ENCODE data around the gene ABLIM2.

DNA sequence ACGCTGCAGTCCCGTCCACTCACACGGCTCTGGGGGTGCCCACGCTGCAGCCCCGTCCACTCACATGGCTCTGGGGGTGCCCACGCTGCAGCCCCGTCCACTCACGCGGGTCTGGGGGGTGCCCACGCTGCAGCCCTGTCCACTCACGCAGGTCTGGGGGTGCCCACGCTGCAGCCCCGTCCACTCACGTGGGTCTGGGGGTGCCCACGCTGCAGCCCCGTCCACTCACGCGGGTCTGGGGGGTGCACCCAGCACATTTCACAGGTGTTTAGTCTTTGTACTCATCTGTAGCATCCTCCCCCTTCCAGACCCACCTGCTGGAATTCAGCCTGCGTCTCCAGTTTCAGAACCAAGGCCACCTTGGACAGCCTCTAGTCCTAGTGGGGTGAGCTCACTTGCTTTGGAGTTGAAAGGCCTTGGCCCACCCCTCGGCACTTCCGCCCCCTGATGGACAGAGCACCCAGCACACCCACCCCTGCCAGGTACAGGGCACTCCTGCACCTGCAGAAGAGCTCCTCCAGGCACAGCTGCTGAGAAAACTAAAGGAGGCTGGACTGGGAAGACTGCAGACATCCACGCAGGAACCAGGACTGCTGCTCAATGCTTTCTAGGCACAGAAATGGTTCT is 73.0 kb downstream of the ABLIM2 start:
- TF ChIP-seq RFX3 (CRISPR knock-in tag; IDR thresholded peaks at IDR 0.05): no peak
- TF ChIP-seq, protein P1, sequence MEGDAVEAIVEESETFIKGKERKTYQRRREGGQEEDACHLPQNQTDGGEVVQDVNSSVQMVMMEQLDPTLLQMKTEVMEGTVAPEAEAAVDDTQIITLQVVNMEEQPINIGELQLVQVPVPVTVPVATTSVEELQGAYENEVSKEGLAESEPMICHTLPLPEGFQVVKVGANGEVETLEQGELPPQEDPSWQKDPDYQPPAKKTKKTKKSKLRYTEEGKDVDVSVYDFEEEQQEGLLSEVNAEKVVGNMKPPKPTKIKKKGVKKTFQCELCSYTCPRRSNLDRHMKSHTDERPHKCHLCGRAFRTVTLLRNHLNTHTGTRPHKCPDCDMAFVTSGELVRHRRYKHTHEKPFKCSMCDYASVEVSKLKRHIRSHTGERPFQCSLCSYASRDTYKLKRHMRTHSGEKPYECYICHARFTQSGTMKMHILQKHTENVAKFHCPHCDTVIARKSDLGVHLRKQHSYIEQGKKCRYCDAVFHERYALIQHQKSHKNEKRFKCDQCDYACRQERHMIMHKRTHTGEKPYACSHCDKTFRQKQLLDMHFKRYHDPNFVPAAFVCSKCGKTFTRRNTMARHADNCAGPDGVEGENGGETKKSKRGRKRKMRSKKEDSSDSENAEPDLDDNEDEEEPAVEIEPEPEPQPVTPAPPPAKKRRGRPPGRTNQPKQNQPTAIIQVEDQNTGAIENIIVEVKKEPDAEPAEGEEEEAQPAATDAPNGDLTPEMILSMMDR (CRISPR knock-in tag; IDR thresholded peaks at IDR 0.05): peak; percentile 61
- no peak for TF ChIP-seq MAZ (IDR thresholded peaks at IDR 0.05; ENCODE audit: borderline replicate concordance, low read depth, low read length)
- no peak for TF ChIP-seq MAZ (CRISPR knock-in tag; IDR thresholded peaks at IDR 0.05; ENCODE audit: low read depth)

Measured in HepG2 (cell line).